Measurements from ENCODE around the gene CARD14. TPM values are rescaled to one million over a fixed set of nuclear protein-coding genes. Genes with fewer than 3 reads are reported as not detected.

The CARD14 gene
- total RNA-seq, 4 donors from 2014 or later: 0.14 to 0.75 (median 0.48) TPM; not detected in 1

- Histone ChIP-seq H3K27ac (no peak overlapping the region), H3K27me3 (no peaks in the 10 kb centered on the region), H3K4me3 (no peak overlapping the region), H3K4me1 (no peaks in the 10 kb centered on the region), H3K36me3 (no peaks in the 10 kb centered on the region), H3K9me3 (no peaks in the 10 kb centered on the region)
- intact Hi-C loops (cut with DNase I; ENCODE audit: low total_unique reads) (no loop called here), in situ Hi-C loops (cut with MboI; ENCODE audit: low pct_ligation_motif_present in 1 of 4, low pct_unique_long_range_greater_than_20kb in 1 of 4, low sequenced_read_pairs in 3 of 4) (no loop called here)
- TF ChIP-seq CTCF (IDR thresholded peaks at IDR 0.05) (peak in 2 of 5 experiments; percentile 17 to 28), EP300 (IDR thresholded peaks at IDR 0.05; ENCODE audit: low read depth) (no peak)
- DNase-seq: no peak
- 59% methylated on average over 15 of the region's 15 CpGs; no CpG with 5 or more reads in 1 of the 2 donors for WGBS, 2 donors (ENCODE audit: low coverage in 1 of 2)
Measured at GRCh38 chr17:80124351-80124981, 45.4 kb upstream of the CARD14 start.

GRCh38 chr17:80125656-80126448 is 44.0 kb upstream of the CARD14 start:
- Histone ChIP-seq H3K4me3 (no peak overlapping the region), H3K9me3 (no peaks in the 10 kb centered on the region), H3K36me3 (no peaks in the 10 kb centered on the region), H3K27me3 (no peaks in the 10 kb centered on the region), H3K27ac (no peak overlapping the region), H3K4me1 (no peaks in the 10 kb centered on the region)
- no peak for DNase-seq
- intact Hi-C loops (cut with DNase I; ENCODE audit: low total_unique reads): no loop called here
- WGBS, 2 donors (ENCODE audit: low coverage in 1 of 2): 40 to 64% methylated on average over 9 to 14 of the region's 14 CpGs
- in situ Hi-C loops (cut with MboI; ENCODE audit: low pct_ligation_motif_present in 1 of 4, low pct_unique_long_range_greater_than_20kb in 1 of 4, low sequenced_read_pairs in 3 of 4): no loop called here
- TF ChIP-seq POLR2A (IDR thresholded peaks at IDR 0.05) (no peak), POLR2AphosphoS5 (IDR thresholded peaks at IDR 0.05) (no peak), EP300 (IDR thresholded peaks at IDR 0.05; ENCODE audit: low read depth) (no peak), CTCF (IDR thresholded peaks at IDR 0.05) (no peak)

- WGBS, 2 donors (ENCODE audit: low coverage in 1 of 2): 75 to 86% methylated on average over 2 to 3 of the region's 3 CpGs
- H3K9me3 ChIP-seq: no peaks in the 10 kb centered on the region
- H3K27ac ChIP-seq: no peak overlapping the region
- no peaks in the 10 kb centered on the region for H3K27me3 ChIP-seq
- in situ Hi-C loops (cut with MboI; ENCODE audit: low pct_ligation_motif_present in 1 of 4, low pct_unique_long_range_greater_than_20kb in 1 of 4, low sequenced_read_pairs in 3 of 4) (no loop called here), intact Hi-C loops (cut with DNase I; ENCODE audit: low total_unique reads) (no loop called here)
- H3K36me3 ChIP-seq: no peaks in the 10 kb centered on the region
- no peak for DNase-seq
- no peak overlapping the region for H3K4me3 ChIP-seq
- no peaks in the 10 kb centered on the region for H3K4me1 ChIP-seq
- TF ChIP-seq POLR2A (IDR thresholded peaks at IDR 0.05): no peak
- TF ChIP-seq EP300 (IDR thresholded peaks at IDR 0.05; ENCODE audit: low read depth): no peak
- no peak for TF ChIP-seq CTCF (IDR thresholded peaks at IDR 0.05)
- TF ChIP-seq POLR2AphosphoS5 (IDR thresholded peaks at IDR 0.05): no peak
Measured at GRCh38 chr17:80126449-80126715, 43.4 kb upstream of the CARD14 start.

GRCh38 chr17:80129006-80129565 is 40.7 kb upstream of the CARD14 start:
- no peak overlapping the region for H3K4me3 ChIP-seq
- in situ Hi-C loops (cut with MboI; ENCODE audit: low pct_ligation_motif_present in 1 of 4, low pct_unique_long_range_greater_than_20kb in 1 of 4, low sequenced_read_pairs in 3 of 4): no loop called here
- H3K4me1 ChIP-seq: no peaks in the 10 kb centered on the region
- intact Hi-C loops (cut with DNase I; ENCODE audit: low total_unique reads): no loop called here
- TF ChIP-seq EP300 (IDR thresholded peaks at IDR 0.05; ENCODE audit: low read depth) (no peak), POLR2A (IDR thresholded peaks at IDR 0.05) (no peak), POLR2AphosphoS5 (IDR thresholded peaks at IDR 0.05) (no peak), CTCF (IDR thresholded peaks at IDR 0.05) (no peak)
- no peaks in the 10 kb centered on the region for H3K9me3 ChIP-seq
- no peak overlapping the region for H3K27ac ChIP-seq
- 26 to 34% methylated on average over 4 of the region's 4 CpGs for WGBS, 2 donors (ENCODE audit: low coverage in 1 of 2)
- no peaks in the 10 kb centered on the region for H3K27me3 ChIP-seq
- no peak for DNase-seq
- peaks cover 0 to 5% (median 0%) of the 10 kb centered on the region in 4 donors for H3K36me3 ChIP-seq
